OCI-LY1 (cell line): Measurements from ENCODE around the gene SLC35G6.

ENCODE experiments used
- H2AFZ ChIP-seq: fragments of 200-600 bp; sonication (generic), shearing (Covaris generic); 2 replicates; pipeline ENCODE4 v1.6.0; 2014; ENCODE audit warnings: antibody characterized with exemption, mild to moderate bottlenecking, low read length
- H3F3A ChIP-seq: fragments of 200-600 bp; sonication (generic), shearing (Covaris generic); 2 replicates; pipeline ENCODE4 v1.6.0; 2014; ENCODE audit warnings: mild to moderate bottlenecking, antibody characterized with exemption, low read length, moderate library complexity; ENCODE audit not compliant: insufficient read depth
- H3K27ac ChIP-seq: fragments of 200-600 bp; sonication (generic); 2 replicates; pipeline ENCODE4 v1.5.1; 2014; ENCODE audit warnings: low read length, mixed run types, mild to moderate bottlenecking, low read depth; ENCODE audit not compliant: poor library complexity, severe bottlenecking
- H3K27me3 ChIP-seq: fragments of 200-600 bp; sonication (generic); 2 replicates; pipeline ENCODE4 v1.6.0; 2014; ENCODE audit warnings: antibody characterized with exemption, mild to moderate bottlenecking, low read length, moderate library complexity; ENCODE audit not compliant: insufficient read depth
- H3K36me3 ChIP-seq: fragments of 200-600 bp; sonication (generic); 2 replicates; pipeline ENCODE4 v1.6.1; 2014; ENCODE audit warnings: mild to moderate bottlenecking, antibody characterized with exemption, low read length, moderate library complexity, mixed read lengths; ENCODE audit not compliant: insufficient read depth
- H3K4me1 ChIP-seq: fragments of 200-600 bp; sonication (generic); 2 replicates; pipeline ENCODE4 v1.5.1; 2014; ENCODE audit warnings: mild to moderate bottlenecking, low read length, moderate library complexity; ENCODE audit not compliant: insufficient read depth, severe bottlenecking
- H3K4me2 ChIP-seq: fragments of 200-600 bp; sonication (generic), shearing (Covaris generic); 2 replicates; pipeline ENCODE4 v1.6.1; 2014; ENCODE audit warnings: low read length
- H3K4me3 ChIP-seq: fragments of 200-600 bp; sonication (generic); 2 replicates; pipeline ENCODE4 v1.5.1; 2014; ENCODE audit warnings: low read length, low read depth, mild to moderate bottlenecking, mixed read lengths; ENCODE audit not compliant: poor library complexity, severe bottlenecking
- H3K79me2 ChIP-seq: fragments of 200-600 bp; shearing (Covaris generic); 2 replicates; pipeline ENCODE4 v1.6.1; 2016; ENCODE audit warnings: mixed run types, low read length, mixed read lengths; ENCODE audit not compliant: insufficient read depth
- H3K9ac ChIP-seq: fragments of 200-600 bp; sonication (generic), shearing (Covaris generic); 2 replicates; pipeline ENCODE4 v1.6.1; 2014; ENCODE audit warnings: mild to moderate bottlenecking, low read length, mixed read lengths
- H3K9me2 ChIP-seq: fragments of 200-600 bp; sonication (generic), shearing (Covaris generic); 2 replicates; pipeline ENCODE4 v1.6.1; 2014; ENCODE audit warnings: low read depth, mild to moderate bottlenecking, low read length, mixed read lengths
- H3K9me3 ChIP-seq: fragments of 200-600 bp; shearing (Covaris generic); 2 replicates; pipeline ENCODE4 v1.6.1; 2014; ENCODE audit warnings: low read length, mixed read lengths
- H4K20me1 ChIP-seq: fragments of 200-600 bp; sonication (generic), shearing (Covaris generic); 2 replicates; pipeline ENCODE4 v1.6.0; 2016; ENCODE audit warnings: mild to moderate bottlenecking, low read length; ENCODE audit not compliant: insufficient read depth
- EZH2 ChIP-seq: fragments of 200-600 bp; sonication (generic), shearing (Covaris generic); IDR thresholded peaks from 2 replicates; pipeline ENCODE4 v1.8.0; 2017; ENCODE audit warnings: borderline replicate concordance, mixed run types, mild to moderate bottlenecking, antibody characterized with exemption, low read length, moderate library complexity, mixed read lengths
- TF ChIP-seq, protein P1 (sequence below): fragments of 200-600 bp; sonication (generic), shearing (Covaris generic); IDR thresholded peaks from 2 replicates; pipeline ENCODE4 v1.5.1; 2017; ENCODE audit warnings: mild to moderate bottlenecking, antibody characterized with exemption, low read length, moderate library complexity, mixed read lengths

SLC35G6 gene

DNA sequence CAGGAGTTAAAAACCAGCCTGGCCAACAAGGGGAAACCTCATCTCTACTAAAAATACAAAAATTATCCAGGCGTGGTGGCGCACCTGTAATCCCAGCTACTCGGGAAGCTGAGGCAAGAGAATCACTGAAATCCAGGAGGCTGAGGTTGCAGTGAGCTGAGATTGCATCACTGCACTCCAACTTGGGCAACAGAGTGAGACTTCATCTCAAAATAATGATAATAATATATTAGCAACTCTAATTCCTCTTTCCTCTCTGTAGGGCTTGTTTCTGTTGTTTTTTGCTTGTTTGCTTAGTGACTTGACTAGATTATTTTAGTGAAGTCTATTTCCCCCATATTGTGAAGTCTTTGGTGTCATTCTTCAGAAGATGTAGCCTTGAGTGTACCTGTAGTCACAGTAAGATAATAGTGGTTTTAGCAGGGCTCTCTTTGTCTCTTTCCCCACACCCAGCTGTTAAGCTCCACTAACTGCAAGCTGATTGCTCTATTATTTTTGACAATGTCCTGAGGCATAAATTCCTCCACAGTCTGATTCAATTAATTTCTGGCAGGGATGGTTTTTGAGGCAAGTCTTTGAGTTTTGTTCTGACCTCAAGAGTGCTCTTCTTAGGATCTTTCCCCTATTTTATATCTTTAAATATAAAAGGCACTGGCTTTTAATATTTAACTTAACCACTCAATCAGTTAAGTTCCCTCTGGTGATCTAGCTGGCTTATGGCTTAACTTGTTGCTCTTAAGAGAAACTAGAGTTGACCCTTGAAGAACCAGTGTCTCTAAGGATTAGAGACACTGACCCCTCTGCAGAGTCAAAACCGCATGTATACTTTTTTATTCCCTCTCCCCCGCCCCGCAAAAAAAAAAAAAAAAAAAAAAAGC lies 49.0 kb downstream of the SLC35G6 start:
- Histone ChIP-seq H3F3A (no peaks in the 10 kb centered on the region), H3K36me3 (no peaks in the 10 kb centered on the region), H3K4me2 (no peak overlapping the region), H3K9me2 (no peaks in the 10 kb centered on the region), H3K27ac (no peak overlapping the region), H3K9me3 (no peaks in the 10 kb centered on the region), H3K27me3 (peaks cover under 1% of the 10 kb centered on the region; the same call in 1 of the 2 replicates), H3K4me3 (no peak overlapping the region), H4K20me1 (no peaks in the 10 kb centered on the region), H3K4me1 (no peaks in the 10 kb centered on the region), H3K79me2 (no peaks in the 10 kb centered on the region), H2AFZ (no peak overlapping the region), H3K9ac (no peak overlapping the region)
- no peak for TF ChIP-seq EZH2
- TF ChIP-seq, protein P1, sequence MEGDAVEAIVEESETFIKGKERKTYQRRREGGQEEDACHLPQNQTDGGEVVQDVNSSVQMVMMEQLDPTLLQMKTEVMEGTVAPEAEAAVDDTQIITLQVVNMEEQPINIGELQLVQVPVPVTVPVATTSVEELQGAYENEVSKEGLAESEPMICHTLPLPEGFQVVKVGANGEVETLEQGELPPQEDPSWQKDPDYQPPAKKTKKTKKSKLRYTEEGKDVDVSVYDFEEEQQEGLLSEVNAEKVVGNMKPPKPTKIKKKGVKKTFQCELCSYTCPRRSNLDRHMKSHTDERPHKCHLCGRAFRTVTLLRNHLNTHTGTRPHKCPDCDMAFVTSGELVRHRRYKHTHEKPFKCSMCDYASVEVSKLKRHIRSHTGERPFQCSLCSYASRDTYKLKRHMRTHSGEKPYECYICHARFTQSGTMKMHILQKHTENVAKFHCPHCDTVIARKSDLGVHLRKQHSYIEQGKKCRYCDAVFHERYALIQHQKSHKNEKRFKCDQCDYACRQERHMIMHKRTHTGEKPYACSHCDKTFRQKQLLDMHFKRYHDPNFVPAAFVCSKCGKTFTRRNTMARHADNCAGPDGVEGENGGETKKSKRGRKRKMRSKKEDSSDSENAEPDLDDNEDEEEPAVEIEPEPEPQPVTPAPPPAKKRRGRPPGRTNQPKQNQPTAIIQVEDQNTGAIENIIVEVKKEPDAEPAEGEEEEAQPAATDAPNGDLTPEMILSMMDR, result no peak
